Measurements from ENCODE around the gene C16orf89.
"Not testable (repeated sequence)": the region's sequence is repeated elsewhere in the genome, so short reads cannot be mapped to it uniquely, and the experiment has no call there.

GRCh38 chr16:5096437-5097060 is 30.8 kb upstream of the C16orf89 start:
- TF ChIP-seq CTCF (conservative IDR thresholded peaks at IDR 0.05); ZFX (IDR thresholded peaks at IDR 0.05): not testable (repeated sequence)
